ENCODE data around the gene FOXB2.
"Not testable (repeated sequence)": the region's sequence is repeated elsewhere in the genome, so short reads cannot be mapped to it uniquely, and the experiment has no call there.

The FOXB2 gene

DNA sequence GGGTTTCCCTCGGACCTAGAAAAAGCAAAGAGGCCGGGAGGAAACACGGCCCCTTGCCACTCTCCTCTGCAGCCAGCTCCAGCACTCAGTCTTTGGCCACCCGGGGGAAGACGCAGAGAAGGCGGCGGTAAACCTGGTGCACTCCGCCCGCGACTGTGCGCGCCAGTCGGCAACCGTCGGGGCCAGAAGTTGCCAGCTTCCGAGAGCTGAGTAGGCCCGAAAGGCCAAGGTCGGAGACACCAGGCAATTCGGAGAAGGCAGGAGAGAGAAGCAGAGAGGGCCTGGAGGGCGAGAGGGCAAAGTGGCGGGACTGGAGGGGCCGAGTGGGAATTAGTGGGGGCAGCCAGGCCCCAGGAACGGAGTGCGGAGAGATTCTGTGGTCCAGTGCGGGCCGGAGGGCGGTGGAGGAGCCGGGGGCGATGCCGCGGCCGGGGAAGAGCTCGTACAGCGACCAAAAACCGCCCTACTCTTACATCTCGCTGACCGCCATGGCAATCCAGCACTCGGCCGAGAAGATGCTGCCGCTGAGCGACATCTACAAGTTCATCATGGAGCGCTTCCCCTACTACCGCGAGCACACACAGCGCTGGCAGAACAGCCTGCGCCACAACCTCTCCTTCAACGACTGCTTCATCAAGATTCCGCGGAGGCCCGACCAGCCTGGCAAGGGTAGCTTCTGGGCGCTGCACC lies at the start of gene FOXB2:
FOXB2 (plus strand) TSS at position 420 of the 690 bp plus-strand sequence; CDS start at position 420, 0 bp downstream.
- FAIRE-seq: no peak

- FAIRE-seq: no peak
These were observed 49.7 kb upstream of the FOXB2 start for GRCh38 chr9:76969716-76970115.

GRCh38 chr9:76978831-76979230 lies 40.6 kb upstream of the FOXB2 start:
- FAIRE-seq: not testable (repeated sequence)

DNA sequence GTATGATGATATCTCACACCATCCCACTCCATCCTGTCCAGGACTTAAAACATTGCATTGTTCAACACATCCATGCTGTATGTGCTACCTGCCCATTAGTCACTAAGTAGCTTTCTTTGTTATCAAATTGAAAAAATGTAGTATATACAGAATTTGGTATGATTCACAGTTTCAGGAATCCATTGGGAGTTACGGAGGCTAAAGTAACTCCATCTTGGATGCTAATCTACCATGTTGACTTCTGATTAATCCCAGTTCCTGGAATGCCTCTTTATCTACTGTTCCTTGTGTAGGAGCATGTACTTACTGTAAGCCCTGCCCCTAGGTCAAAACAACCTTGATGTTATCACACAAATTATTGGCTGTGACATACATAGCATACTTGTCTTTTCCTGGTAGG lies 38.9 kb upstream of the FOXB2 start:
- FAIRE-seq: no peak

DNA sequence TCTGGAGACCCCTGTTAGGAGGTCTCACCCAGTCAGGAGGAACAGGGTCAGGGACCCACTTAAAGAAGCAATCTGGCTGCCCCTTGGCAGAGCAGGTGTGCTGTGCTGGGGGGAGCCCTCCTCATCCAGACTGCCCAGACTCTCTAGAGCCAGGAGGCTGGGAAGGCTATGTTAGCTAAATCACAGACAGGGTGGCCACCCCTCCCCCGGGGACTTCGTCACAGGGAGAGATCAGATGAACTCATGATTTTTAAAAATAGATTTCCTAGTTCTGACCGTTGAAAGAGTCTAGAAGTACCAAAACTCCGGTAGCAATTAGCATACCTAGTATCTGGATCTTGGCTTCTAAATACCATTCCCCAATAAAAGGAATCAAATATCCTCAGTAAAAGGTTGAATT lies 35.0 kb upstream of the FOXB2 start:
- FAIRE-seq: no peak

GRCh38 chr9:76985581-76985980 lies 33.9 kb upstream of the FOXB2 start:
- FAIRE-seq: no peak

DNA sequence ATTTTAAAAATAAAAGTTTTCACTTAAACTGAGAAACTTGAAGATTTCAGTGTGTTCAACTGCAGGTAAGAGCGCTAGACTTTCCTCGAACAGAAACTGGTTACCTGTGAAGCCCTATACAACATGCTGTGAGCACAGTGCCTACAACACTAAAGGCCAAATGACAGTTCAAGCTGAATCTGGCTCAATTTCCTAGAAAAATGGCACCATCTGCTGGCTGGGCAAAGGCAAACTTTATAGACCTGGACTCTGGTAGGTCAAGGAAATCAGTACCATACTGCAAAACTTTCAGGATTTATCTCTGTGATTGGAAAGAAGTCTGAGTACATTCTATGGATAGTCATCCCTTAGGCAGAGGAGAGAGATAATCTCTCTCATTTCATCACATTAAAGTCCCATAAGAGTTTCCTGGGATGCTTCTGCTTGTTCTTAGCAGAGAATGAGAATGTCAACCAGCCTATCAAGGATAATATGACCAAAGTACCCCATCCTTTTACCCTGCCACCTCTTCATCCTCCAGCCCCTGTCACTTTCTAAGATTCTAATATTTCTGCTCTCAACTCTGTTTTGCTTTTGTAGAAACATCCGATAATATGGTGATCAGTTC lies 31.8 kb upstream of the FOXB2 start:
- FAIRE-seq: no peak

- FAIRE-seq: no peak
These were observed 30.5 kb upstream of the FOXB2 start for GRCh38 chr9:76988941-76989340.

- FAIRE-seq: no peak
These were observed 30.0 kb upstream of the FOXB2 start for GRCh38 chr9:76989501-76989900.

- no peak for FAIRE-seq
These were observed 22.8 kb upstream of the FOXB2 start for GRCh38 chr9:76996700-76997099.

GRCh38 chr9:76999261-76999660 lies 20.2 kb upstream of the FOXB2 start:
- FAIRE-seq: no peak

GRCh38 chr9:77000330-77000729 lies 19.1 kb upstream of the FOXB2 start:
- no peak for FAIRE-seq

DNA sequence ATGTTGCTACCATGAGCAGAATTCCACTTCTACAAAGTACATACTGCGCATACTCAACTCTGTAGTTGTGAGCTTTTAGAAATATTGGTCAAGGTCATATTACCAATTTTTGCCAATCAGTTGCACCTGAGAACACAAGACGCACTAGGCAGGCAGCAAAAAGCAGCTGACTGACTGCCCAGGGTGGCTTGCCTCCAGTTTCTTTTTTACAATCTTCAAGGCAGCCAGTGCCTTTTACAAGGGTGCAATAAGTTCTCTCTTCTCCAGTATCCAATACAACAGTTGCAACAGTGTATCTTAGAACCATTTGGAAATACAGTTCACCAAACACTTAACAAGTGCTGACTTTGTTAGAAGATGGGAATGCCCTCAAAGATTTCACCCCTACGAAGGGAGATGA lies 16.1 kb upstream of the FOXB2 start:
- FAIRE-seq: no peak

DNA sequence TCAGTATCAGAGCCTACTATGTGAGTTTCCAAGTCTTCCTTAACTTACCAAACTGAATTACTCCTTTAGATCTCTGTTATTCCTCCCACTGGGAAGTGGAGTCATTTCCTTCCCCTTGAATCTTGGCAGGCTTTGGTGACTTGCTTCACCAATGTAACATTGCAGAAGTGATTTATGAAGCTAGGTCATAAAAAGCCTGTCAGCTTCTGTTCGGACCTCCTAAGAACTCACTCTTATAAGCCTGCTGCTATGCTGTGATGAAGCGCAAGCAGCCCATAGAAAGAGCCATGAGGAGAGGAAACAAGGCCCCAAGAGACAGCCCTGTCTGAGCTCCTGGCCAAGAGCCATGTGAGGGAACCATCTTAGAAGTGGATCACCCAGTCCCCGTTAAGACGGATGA lies 14.2 kb upstream of the FOXB2 start:
- no peak for FAIRE-seq

GRCh38 chr9:77010527-77010926 lies 8.9 kb upstream of the FOXB2 start:
- FAIRE-seq: no peak

DNA sequence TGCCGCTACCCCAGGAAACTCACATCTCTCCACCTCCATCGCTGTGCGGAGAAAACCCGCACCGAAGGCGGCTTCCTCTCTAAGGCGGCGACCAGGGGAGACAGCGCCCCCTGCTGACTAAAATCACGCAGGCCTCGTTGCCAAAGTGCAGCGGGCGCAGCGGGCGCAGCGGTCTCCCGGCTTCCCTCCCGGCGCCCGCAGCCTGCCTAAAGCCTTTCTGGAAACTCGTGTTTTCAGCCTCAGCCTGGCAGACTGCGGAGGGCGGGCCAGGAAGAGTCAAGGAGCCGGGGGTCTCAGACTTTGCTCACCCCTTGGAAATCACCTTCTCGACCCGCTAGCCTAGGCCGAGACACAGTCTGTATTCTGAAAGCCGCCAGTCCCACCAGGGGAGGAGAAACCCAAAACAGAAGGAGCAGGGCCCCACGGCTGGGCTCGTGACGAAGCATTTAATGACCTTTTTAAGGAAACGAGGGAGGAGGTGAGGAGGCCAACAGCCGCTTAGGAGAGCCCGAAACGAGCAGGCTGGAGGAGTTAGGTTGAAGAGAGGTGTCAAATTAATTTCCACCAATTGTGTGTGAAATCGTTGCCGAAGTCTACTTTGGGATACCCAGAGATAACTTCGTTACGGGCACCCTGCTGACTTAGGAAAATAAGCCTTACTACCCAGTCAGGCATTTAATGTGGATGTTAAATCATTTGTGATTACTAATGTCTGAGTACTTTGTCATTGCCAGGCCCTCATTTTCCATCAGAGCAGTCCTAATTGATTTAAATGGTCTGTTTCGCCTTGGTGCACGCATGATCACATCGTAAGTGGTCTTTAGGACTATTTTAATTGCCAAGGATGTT lies 7.3 kb upstream of the FOXB2 start:
- FAIRE-seq: no peak

- FAIRE-seq: no peak
These were observed 6.1 kb upstream of the FOXB2 start for GRCh38 chr9:77013206-77013931.

DNA sequence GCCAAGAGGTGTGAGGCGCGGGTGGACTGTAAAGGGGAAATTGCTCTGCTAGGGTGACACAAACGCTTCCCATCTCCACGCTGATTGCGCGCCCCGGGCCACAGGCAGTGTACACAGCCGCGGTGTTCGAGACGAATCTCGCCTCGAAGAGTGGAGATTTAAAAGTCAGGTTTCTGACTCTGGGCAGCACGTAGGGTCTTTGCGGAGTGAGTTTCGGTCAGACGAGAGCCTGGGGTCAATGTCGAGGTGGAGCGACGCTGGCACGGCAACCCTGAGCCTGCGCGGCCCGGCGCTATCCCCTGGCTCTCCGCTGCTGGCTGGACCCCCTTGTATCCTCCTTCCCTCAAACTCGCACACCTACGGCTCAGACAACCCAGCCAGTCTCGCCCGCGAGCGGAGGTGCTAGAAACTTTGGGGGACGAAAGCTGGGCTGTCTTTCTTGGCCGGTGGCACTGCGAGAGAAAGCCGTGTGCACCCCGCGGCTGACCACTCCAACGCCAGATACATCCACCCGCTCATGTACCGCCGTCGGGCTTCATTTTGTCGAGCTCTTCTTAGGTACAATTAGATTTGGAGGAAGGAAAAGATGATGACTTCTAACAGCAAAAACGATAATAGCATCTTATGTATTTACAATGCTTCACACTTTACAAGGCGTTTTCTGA lies 5.4 kb upstream of the FOXB2 start:
- no peak for FAIRE-seq

DNA sequence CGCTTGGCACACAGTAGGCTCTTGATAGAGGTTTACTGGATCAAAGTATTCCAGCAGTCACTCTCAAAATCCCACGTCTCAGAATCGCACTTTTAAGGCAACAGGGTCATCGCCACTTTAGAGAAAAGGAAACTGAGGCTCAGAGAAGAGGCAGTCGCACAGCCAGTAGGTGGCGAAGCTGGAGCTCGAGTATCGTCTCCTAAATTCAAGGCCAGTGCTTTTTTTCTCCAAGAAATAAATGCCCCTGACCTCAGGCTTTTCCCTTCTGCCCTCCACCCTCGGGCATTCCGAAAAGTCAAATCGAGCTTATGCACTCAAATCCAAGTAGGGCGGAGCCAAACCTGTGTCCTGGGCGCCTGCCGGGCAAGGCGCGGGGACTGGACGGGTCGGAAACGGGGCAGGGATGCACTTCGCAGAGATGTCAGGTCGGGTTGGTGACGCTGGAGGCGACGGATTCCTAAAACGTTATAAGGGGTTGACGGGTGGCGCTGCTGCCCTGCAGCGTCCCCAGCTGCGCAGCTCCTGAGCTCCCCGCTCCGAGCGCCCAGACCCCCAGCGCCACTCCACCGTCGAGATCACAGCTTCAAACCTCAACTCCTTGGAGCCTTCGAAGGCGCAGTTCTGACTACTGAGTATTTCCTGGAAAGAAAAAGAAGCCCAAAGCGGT lies 4.7 kb upstream of the FOXB2 start:
- FAIRE-seq: no peak

DNA sequence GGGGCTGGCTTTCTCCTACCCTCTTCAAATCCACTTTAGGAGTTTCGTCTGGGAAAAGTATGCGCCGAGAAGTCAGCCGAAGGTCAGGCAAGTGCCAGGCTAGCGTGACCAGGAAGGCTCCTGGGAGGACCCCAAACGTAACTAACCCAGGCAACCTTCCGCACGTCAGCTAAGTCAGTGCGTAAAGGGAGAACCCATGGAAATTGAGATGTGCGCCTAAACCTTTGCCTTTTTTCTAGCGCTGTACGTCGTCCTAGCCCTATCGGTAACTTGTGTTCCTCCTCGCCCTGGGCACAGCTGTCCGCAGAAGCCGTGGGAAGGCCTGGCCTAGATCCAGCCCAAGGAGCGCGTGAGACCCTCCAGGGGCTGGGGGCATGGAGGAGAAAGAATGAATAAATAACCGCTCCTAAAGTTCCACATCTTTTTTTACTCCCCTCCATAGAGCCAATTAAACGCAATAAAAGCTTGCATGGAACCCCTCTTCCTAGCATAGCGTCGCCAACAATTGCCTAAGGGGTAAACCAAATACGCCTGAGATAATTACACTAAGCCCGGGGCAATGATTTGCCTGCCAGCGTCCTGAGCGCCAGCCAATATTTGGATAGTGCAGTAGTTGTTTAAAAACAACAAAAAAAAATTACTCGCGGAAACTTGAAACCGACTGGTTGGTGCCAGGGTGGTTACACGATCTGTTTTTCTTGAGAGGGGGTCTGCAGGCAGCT lies 4.0 kb upstream of the FOXB2 start:
- FAIRE-seq: no peak

DNA sequence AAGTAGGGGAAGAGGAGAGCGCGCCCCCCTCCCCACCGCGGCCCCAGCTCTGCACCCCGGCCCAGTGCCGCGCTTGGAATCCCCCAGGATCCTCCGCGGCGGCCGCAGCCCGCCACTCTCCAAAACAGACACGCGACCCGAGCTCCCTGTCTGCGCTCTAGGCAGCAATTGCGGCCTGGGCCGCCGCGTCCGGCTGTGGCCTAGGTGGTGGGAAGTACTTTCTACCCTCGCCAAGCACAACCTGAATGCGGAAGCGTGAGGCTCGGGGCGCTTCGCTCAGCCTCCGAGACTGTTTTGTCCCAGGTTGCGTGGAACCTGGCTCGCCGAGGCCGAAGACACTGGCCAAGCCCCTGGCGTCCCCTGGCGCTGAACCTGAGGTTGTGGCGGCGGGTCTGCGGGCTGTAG lies 3.3 kb upstream of the FOXB2 start:
- no peak for FAIRE-seq

Measured in G401.6 (cell line).